HEK293 (cell line): ENCODE data around the gene MLLT3.

Experiments used
- CTCF ChIA-PET: fragments of 350-600 bp; formaldehyde crosslinking; extraction: SDS; loops from one replicate; lab custom pipeline; 2021; ENCODE audit warnings: antibody characterized with exemption; lab: Yijun Ruan, JAX
- POLR2A ChIA-PET: fragments of 300-600 bp; formaldehyde crosslinking; extraction: SDS; loops from one replicate; lab custom pipeline; 2020; ENCODE audit warnings: antibody characterized with exemption, inconsistent platforms; lab: Yijun Ruan, JAX
- H3K27ac ChIP-seq: fragments of 200-500 bp; sonication (Bioruptor generic); 2 replicates; pipeline ENCODE4 v1.5.1; 2014; ENCODE audit warnings: low read depth, low read length, control low read depth, inconsistent platforms; ENCODE audit errors: extremely low read depth
- H3K36me3 ChIP-seq, 2 experiments: fragments of 200-500 bp in 1 of 2; sonication (Bioruptor generic) in 1 of 2; 1 replicate in 1 of 2; 2 replicates in 1 of 2; pipeline ENCODE4 v1.5.1; 2014 to 2017; ENCODE audit warnings: inconsistent platforms in 2 of 2, low read length in 2 of 2; ENCODE audit not compliant: control insufficient read depth in 2 of 2, insufficient read depth in 1 of 2
- H3K4me1 ChIP-seq: fragments of 200-500 bp; sonication (Bioruptor generic); 2 replicates; pipeline ENCODE4 v1.5.1; 2014; ENCODE audit warnings: mild to moderate bottlenecking, low read length, inconsistent platforms; ENCODE audit not compliant: control insufficient read depth, insufficient read depth
- H3K4me3 ChIP-seq: 2 replicates; pipeline ENCODE4 v1.5.1; 2011; ENCODE audit warnings: low read depth, mild to moderate bottlenecking, control low read depth, low read length, moderate library complexity
- H3K9me3 ChIP-seq: fragments of 200-500 bp; sonication (Bioruptor generic); 2 replicates; pipeline ENCODE4 v1.5.1; 2014; ENCODE audit warnings: low read depth, low read length, inconsistent platforms; ENCODE audit not compliant: control insufficient read depth, insufficient read depth
- FEZF1 ChIP-seq: fragments of 450-650 bp; formaldehyde crosslinking; IDR thresholded peaks from 2 replicates; pipeline ENCODE4 v1.5.1; 2016; ENCODE audit warnings: missing biosample characterization, missing genetic modification characterization
- GLIS1 ChIP-seq: fragments of 450-650 bp; formaldehyde crosslinking; IDR thresholded peaks from 2 replicates; pipeline ENCODE4 v1.5.1; 2016; ENCODE audit warnings: missing biosample characterization, missing genetic modification characterization
- INSM2 ChIP-seq: fragments of 450-650 bp; formaldehyde crosslinking; IDR thresholded peaks from 2 replicates; pipeline ENCODE4 v1.5.1; 2016; ENCODE audit warnings: missing biosample characterization, missing genetic modification characterization
- KLF1 ChIP-seq: fragments of 450-650 bp; formaldehyde crosslinking; IDR thresholded peaks from 2 replicates; pipeline ENCODE4 v1.5.1; 2016; ENCODE audit warnings: missing biosample characterization, missing genetic modification characterization
- KLF7 ChIP-seq: fragments of 450-650 bp; formaldehyde crosslinking; IDR thresholded peaks from 2 replicates; pipeline ENCODE4 v1.5.1; 2016; ENCODE audit warnings: missing biosample characterization, missing genetic modification characterization, borderline replicate concordance
- PATZ1 ChIP-seq: fragments of 450-650 bp; formaldehyde crosslinking; IDR thresholded peaks from 2 replicates; pipeline ENCODE4 v1.5.1; 2016; ENCODE audit warnings: missing biosample characterization, missing genetic modification characterization
- SALL2 ChIP-seq: fragments of 450-650 bp; formaldehyde crosslinking; IDR thresholded peaks from 2 replicates; pipeline ENCODE4 v1.5.0; 2017; ENCODE audit warnings: missing biosample characterization, mild to moderate bottlenecking, missing genetic modification characterization, borderline replicate concordance
- TCF7L2 ChIP-seq: IDR thresholded peaks from 2 replicates; pipeline ENCODE4 v1.6.1; 2011; ENCODE audit warnings: low read depth, mild to moderate bottlenecking, inconsistent platforms, low read length, moderate library complexity, borderline replicate concordance
- WT1 ChIP-seq: fragments of 450-650 bp; formaldehyde crosslinking; IDR thresholded peaks from 2 replicates; pipeline ENCODE4 v1.5.1; 2016; ENCODE audit warnings: missing biosample characterization, missing genetic modification characterization
- YY2 ChIP-seq: fragments of 450-650 bp; formaldehyde crosslinking; IDR thresholded peaks from 2 replicates; pipeline ENCODE4 v1.5.1; 2016; ENCODE audit warnings: missing biosample characterization, missing genetic modification characterization
- ZBTB1 ChIP-seq: fragments of 450-650 bp; formaldehyde crosslinking; IDR thresholded peaks from 2 replicates; pipeline ENCODE4 v1.5.1; 2016; ENCODE audit warnings: missing biosample characterization, missing genetic modification characterization
- ZBTB17 ChIP-seq: fragments of 450-650 bp; formaldehyde crosslinking; IDR thresholded peaks from 2 replicates; pipeline ENCODE4 v1.5.1; 2016; ENCODE audit warnings: missing biosample characterization, missing genetic modification characterization
- ZBTB26 ChIP-seq: fragments of 450-650 bp; formaldehyde crosslinking; optimal IDR thresholded peaks from 2 replicates; pipeline ENCODE3; 2016; ENCODE audit warnings: missing biosample characterization, mild to moderate bottlenecking, missing genetic modification characterization
- ZBTB8A ChIP-seq: fragments of 450-650 bp; formaldehyde crosslinking; IDR thresholded peaks from 2 replicates; pipeline ENCODE4 v1.5.1; 2016; ENCODE audit warnings: missing biosample characterization, missing genetic modification characterization
- ZNF132 ChIP-seq: fragments of 450-650 bp; formaldehyde crosslinking; IDR thresholded peaks from 2 replicates; pipeline ENCODE4 v1.5.1; 2017; ENCODE audit warnings: missing biosample characterization, missing genetic modification characterization, borderline replicate concordance
- ZNF155 ChIP-seq: fragments of 450-650 bp; formaldehyde crosslinking; IDR thresholded peaks from 2 replicates; pipeline ENCODE4 v1.5.1; 2016; ENCODE audit warnings: missing biosample characterization, missing genetic modification characterization
- ZNF157 ChIP-seq: fragments of 450-650 bp; formaldehyde crosslinking; IDR thresholded peaks from 2 replicates; pipeline ENCODE4 v1.5.1; 2016; ENCODE audit warnings: missing biosample characterization, missing genetic modification characterization
- ZNF174 ChIP-seq: fragments of 450-650 bp; formaldehyde crosslinking; IDR thresholded peaks from 2 replicates; pipeline ENCODE4 v1.5.0; 2017; ENCODE audit warnings: missing biosample characterization, mild to moderate bottlenecking, missing genetic modification characterization
- ZNF18 ChIP-seq: fragments of 450-650 bp; formaldehyde crosslinking; IDR thresholded peaks from 2 replicates; pipeline ENCODE4 v1.5.1; 2016; ENCODE audit warnings: missing biosample characterization, missing genetic modification characterization
- ZNF211 ChIP-seq: fragments of 450-650 bp; formaldehyde crosslinking; IDR thresholded peaks from 2 replicates; pipeline ENCODE4 v1.5.1; 2016; ENCODE audit warnings: low read depth, missing biosample characterization, missing genetic modification characterization
- ZNF23 ChIP-seq: fragments of 450-650 bp; formaldehyde crosslinking; IDR thresholded peaks from 2 replicates; pipeline ENCODE4 v1.5.1; 2016; ENCODE audit warnings: missing biosample characterization, missing genetic modification characterization, borderline replicate concordance
- ZNF292 ChIP-seq: fragments of 450-650 bp; formaldehyde crosslinking; IDR thresholded peaks from 2 replicates; pipeline ENCODE4 v1.5.1; 2016; ENCODE audit warnings: low read depth, missing biosample characterization, missing genetic modification characterization, borderline replicate concordance
- ZNF335 ChIP-seq: fragments of 450-650 bp; formaldehyde crosslinking; conservative IDR thresholded peaks from 2 replicates; pipeline ENCODE4 v1.5.1; 2016; ENCODE audit warnings: missing biosample characterization, missing genetic modification characterization
- ZNF341 ChIP-seq: fragments of 450-650 bp; formaldehyde crosslinking; IDR thresholded peaks from 2 replicates; pipeline ENCODE4; 2016; ENCODE audit warnings: low read depth, missing biosample characterization, missing genetic modification characterization
- ZNF362 ChIP-seq: fragments of 450-650 bp; formaldehyde crosslinking; IDR thresholded peaks from 2 replicates; pipeline ENCODE4 v1.5.1; 2016; ENCODE audit warnings: missing biosample characterization, missing genetic modification characterization
- ZNF37A ChIP-seq: fragments of 450-650 bp; IDR thresholded peaks from 2 replicates; pipeline ENCODE4 v1.5.1; 2018; ENCODE audit warnings: missing biosample characterization, missing genetic modification characterization
- ZNF416 ChIP-seq: fragments of 450-650 bp; formaldehyde crosslinking; IDR thresholded peaks from 2 replicates; pipeline ENCODE4 v1.5.1; 2016; ENCODE audit warnings: missing biosample characterization, missing genetic modification characterization
- ZNF548 ChIP-seq: fragments of 450-650 bp; formaldehyde crosslinking; IDR thresholded peaks from 2 replicates; pipeline ENCODE4 v1.5.1; 2016; ENCODE audit warnings: missing biosample characterization, missing genetic modification characterization
- ZNF549 ChIP-seq: fragments of 450-650 bp; IDR thresholded peaks from 2 replicates; pipeline ENCODE4 v1.5.1; 2018; ENCODE audit warnings: missing biosample characterization, missing genetic modification characterization, mild to moderate bottlenecking, inconsistent platforms, moderate library complexity
- ZNF571 ChIP-seq: fragments of 450-650 bp; formaldehyde crosslinking; IDR thresholded peaks from 2 replicates; pipeline ENCODE4 v1.5.0; 2017; ENCODE audit warnings: missing biosample characterization, missing genetic modification characterization
- ZNF639 ChIP-seq: fragments of 450-650 bp; formaldehyde crosslinking; IDR thresholded peaks from 2 replicates; pipeline ENCODE4 v1.5.1; 2016; ENCODE audit warnings: missing biosample characterization, missing genetic modification characterization
- ZNF843 ChIP-seq: fragments of 450-650 bp; formaldehyde crosslinking; IDR thresholded peaks from 2 replicates; pipeline ENCODE4 v1.5.1; 2016; ENCODE audit warnings: missing biosample characterization, missing genetic modification characterization

Gene MLLT3

GRCh38 chr9:20496328-20496727, 126.0 kb downstream of the MLLT3 start (continued):
- TF ChIP-seq ZNF23 (tag by site-specific recombination): no peak
- TF ChIP-seq INSM2 (tag by site-specific recombination): peak; percentile 78
- TF ChIP-seq ZNF362: peak; percentile 74
- TF ChIP-seq YY2 (tag by site-specific recombination): no peak
- TF ChIP-seq KLF1: no peak
- TF ChIP-seq ZNF155: no peak
- no peak for TF ChIP-seq ZNF174
- TF ChIP-seq ZNF335 (tag by site-specific recombination): no peak
- TF ChIP-seq ZNF341: no peak
- TF ChIP-seq ZNF843 (tag by site-specific recombination): 0 out of 2 replicates have a peak, but pooled peaks have one; percentile 26
- no peak for TF ChIP-seq PATZ1 (tag by site-specific recombination)
- TF ChIP-seq ZBTB17: peak; percentile 63
- no peak for TF ChIP-seq ZBTB26 (tag by site-specific recombination)
- TF ChIP-seq ZNF132: no peak
- no peak for TF ChIP-seq SALL2
- no peak for TF ChIP-seq TCF7L2
- TF ChIP-seq ZNF416 (tag by site-specific recombination): no peak

GRCh38 chr9:20495098-20495497, 127.2 kb downstream of the MLLT3 start:
- ChIA-PET CTCF (interaction anchor here (1.2 kb wide), 1 partner anchor 30 kb away, joined by 4 read pairs; no protein-coding TSS in a partner anchor), POLR2A (no interaction called here)
- peaks cover 32% of the 10 kb centered on the region for H3K4me1 ChIP-seq
- no peak overlapping the region for H3K4me3 ChIP-seq
- no peaks in the 10 kb centered on the region for H3K36me3 ChIP-seq
- H3K27ac ChIP-seq: no peak overlapping the region
- H3K9me3 ChIP-seq: no peaks in the 10 kb centered on the region
- TF ChIP-seq ZNF549: no peak
- TF ChIP-seq FEZF1 (tag by site-specific recombination): peak; percentile 53; the same call in 1 of the 2 replicates
- TF ChIP-seq ZNF548 (tag by site-specific recombination): no peak
- TF ChIP-seq ZBTB1 (tag by site-specific recombination): no peak
- TF ChIP-seq ZNF639 (tag by site-specific recombination): 0 out of 2 replicates have a peak, but pooled peaks have one; percentile 39
- TF ChIP-seq ZNF211 (tag by site-specific recombination): no peak
- no peak for TF ChIP-seq KLF7
- TF ChIP-seq ZNF571 (tag by site-specific recombination): no peak
- no peak; the same call in 1 of the 2 replicates for TF ChIP-seq GLIS1 (tag by site-specific recombination)
- no peak for TF ChIP-seq ZNF18
- TF ChIP-seq ZNF292 (tag by site-specific recombination): no peak
- no peak for TF ChIP-seq ZBTB8A (tag by site-specific recombination)
- TF ChIP-seq WT1 (tag by site-specific recombination): peak; percentile 82
- TF ChIP-seq ZNF37A (tag by site-specific recombination): no peak
- TF ChIP-seq ZNF157 (tag by site-specific recombination): no peak
